ENCODE measurements around the gene NCKAP5L.
"Not testable (repeated sequence)": the region's sequence is repeated elsewhere in the genome, so short reads cannot be mapped to it uniquely, and the experiment has no call there.

Gene NCKAP5L

GRCh38 chr12:49796606-49797448 lies 31.4 kb downstream of the NCKAP5L start:
- no peak for FAIRE-seq

DNA sequence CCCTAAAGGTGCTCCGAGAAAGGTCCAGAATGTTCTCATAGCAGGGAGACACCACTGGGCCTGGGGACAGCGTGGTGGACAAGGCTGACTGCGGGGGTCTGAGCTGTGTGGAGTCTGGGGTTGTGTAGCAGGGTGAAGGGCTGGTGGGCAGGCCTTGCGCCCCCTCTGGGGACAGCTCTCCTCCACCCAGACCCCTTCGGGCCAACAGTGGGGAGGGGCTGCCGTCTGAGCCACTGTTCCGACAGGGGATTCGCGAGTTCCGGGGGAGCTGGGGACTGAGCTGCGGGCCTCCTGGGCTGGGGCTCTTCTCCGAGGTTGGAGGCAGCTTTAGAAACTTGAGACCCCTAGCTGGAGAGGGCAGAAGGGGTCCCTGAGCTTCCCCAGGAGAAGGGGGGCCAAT lies 32.1 kb downstream of the NCKAP5L start:
- no peak for FAIRE-seq

DNA sequence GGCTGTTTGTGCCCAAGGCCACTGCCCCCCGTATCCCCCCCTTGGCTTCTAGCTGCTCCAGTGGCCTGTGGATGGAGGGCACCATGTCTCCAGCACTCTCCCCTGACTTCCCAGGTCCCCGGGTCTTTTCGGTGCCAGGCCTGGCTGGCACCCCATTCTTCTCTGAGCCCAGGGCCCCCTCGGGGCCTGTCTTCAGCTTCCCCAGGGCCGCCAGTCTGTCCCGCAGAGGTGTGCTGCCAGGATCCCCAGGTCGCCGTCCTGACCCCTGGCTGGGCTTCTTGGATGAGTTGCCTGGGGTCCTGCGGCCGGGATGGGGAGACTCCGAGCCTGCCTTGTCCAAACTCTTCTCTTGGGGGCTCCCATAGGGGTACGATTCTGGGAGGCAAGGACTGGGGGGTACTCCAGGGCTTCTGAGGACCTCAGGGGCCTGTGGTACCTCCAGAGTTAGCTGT lies 32.5 kb downstream of the NCKAP5L start:
- no peak for FAIRE-seq

DNA sequence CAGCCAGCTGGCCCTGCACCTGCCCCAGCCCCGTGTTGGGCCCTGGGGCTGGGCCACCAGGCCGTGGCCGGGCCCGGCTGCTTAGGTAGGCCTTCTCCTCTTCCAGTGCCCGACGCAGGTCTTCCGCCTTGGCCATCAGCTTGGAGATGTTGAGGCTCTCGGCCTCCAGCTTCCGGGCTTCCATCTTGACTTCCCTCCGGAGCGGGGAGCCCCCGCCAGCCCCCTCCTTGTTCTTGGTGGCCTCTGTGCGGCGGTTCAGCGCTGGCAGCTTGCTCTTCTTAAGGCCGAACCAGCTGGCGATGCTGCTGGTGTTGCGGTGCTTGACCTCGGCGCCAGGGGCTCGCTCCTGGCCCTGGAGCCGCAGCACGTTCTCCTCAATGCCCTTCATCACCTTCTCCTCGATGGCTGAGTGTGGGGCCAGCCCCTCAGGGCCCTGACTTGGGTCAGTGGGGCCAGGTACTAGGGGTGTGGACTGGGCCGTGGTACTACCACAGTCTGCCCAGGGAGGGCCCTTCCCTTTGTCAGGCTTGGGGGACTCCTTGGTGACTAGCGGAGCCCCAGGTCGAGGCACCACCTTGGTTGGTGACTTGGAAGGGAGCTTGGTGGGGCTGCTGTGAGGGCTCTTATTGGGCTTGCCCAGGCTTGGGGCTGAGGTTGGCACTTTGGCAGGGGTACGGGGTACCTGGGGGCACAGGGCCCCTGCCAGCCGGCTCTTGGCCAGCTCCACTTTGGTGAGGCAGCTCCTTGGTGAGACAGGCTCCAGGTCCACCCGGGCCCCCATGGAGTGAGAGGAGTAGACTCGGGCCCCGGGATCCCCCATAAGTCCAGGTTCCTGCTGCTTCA lies 33.2 kb downstream of the NCKAP5L start:
- FAIRE-seq, result no peak

- FAIRE-seq, result no peak
Observed at GRCh38 chr12:49794021-49794420, 34.2 kb downstream of the NCKAP5L start.

GRCh38 chr12:49793620-49794019 lies 34.6 kb downstream of the NCKAP5L start:
- no peak for FAIRE-seq

DNA sequence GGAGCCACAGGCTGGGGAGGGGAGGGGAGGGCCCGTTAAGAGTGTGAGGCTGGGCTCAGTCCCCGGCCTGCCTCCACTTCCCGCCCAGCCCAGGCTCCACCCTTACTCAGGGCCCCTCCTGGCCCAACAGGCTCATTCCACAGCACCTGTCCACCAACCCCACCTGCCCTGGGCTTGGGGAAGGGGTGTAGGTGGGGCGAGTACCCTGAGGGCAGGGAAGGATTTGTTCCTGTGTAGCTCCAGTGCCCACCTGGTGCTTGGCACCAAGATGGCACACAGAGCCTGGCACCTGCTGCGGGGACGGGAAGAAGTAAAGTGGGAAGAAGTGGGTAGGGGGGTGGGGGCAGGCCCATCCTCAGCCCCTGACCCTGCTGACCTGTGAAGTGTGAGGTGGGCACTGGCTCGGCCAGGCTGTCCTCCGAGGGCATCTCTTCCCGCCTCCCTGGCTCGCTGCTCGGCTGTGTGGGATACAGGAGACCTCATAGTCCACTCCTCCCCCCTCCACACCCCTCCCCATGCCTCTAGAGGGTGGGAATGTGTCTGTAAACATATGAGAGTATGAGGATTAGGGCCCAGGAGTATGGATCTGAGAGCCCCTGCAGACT lies 35.1 kb downstream of the NCKAP5L start:
- no peak for FAIRE-seq

DNA sequence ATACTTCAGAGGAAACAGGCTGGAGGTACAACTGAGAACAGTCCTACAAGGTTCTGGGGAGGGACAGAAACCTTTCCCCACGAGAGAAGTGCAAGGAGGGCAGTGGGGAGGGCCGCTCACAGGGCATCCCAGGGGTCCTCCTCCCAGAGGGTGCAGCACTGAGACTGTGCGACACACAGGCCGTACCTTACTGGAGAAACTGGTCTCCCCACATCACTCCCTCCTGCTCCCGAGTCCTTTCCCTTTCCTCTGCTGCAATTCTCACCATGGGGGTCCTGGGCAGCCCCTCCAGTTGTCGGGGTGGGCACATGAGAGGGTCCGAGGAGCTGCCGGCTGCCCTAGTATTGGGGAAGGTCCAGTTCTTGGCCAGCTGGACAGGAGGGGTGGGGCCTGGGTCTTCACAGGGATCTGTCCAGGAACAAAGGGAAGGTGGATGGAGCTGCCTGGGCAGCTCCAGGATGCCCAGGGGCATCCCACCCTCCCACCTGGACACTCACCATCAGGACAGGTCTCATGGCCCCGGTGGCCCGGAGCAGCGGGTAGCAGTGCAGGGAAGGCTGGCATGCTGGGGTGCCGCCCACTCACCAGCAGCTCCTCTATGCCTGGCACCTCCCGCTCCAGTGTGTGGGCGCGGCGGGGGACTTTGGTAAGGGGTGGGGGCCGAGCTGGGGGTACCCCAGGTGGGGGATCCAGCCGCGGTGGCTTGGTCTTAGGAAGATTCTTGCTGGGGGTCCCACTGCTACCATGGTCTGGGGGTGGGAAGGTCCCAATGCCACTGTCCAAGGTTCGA lies 35.8 kb downstream of the NCKAP5L start:
- no peak for FAIRE-seq

DNA sequence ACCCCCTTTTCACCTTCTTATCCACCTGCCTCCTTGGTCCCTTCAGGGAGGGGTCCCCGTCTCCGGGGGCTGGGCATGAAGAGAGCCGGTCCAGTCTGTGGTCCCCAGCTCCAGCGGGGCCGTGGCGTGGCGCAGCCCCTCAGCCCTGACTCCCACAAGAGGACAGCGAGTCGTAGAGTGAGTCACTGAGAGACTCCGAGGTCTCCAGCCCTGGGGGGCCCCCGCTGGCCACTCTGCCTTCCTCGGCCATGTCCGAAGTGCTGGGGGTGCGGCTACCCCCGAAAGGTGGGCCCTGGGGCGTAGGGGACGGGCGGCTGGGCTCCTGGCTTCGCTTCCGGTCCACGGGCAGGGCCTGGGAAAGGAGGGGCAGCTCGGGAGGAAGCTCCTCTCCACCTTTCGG lies 36.5 kb downstream of the NCKAP5L start:
- no peak for FAIRE-seq

- no peak for FAIRE-seq
Observed at GRCh38 chr12:49790741-49791555, 37.3 kb downstream of the NCKAP5L start.

GRCh38 chr12:49789992-49790391 lies 38.2 kb downstream of the NCKAP5L start:
- FAIRE-seq, result no peak

DNA sequence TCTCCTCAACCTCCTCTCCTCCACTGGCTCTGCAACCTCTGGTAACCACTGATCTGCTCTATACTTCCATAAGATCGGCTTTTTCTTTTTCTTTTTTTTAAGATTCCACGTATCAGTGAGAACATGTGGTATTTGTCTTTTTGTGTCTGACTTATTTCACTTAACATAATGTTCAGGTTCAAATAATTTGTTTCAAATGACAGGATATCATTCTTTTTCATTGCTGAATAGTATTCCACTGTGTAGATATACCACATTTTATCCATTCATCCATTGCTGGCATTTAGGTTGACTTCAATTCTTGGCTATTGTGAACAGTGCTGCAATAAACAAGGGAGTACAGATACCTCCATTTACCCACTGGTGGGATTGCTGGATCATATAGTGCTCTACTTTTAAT lies 40.5 kb downstream of the NCKAP5L start:
- no peak for FAIRE-seq

GRCh38 chr12:49784756-49785409 lies 43.3 kb downstream of the NCKAP5L start:
- FAIRE-seq, result no peak

DNA sequence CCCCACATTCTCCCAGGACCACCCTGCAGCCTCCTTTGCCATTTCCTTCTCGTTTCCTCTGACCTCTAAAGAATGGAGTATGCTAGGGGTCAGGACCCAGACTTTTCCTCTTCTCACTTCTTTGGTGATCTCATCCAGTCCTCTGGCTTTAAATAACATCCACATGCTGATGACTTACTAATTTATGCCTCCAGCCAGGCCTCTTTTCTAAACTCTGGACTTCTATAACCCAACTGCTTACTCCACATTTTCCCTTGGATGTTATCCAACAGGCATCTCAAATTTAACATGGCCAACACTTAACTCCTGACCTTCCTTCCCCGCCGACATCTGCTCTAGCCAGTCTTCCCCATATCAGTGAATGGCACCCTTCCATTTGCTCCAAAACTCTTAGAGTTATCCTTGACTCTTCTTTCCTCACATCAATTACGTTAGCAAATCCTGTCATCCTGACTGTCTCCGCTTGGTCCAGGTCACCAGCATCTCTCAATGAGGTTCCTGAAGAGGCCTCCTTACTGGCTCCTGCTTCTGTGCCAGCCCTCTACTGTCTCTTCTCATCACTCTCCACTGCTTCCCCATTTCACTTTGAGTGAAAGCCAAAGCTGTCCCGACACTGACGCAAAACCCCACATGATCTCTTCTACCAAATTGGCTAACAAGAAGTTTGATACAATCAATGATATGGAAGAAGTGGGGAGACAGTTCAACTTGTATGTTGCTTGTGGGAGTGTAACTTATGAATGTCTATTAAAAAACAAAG lies 44.1 kb downstream of the NCKAP5L start:
- FAIRE-seq, result no peak

DNA sequence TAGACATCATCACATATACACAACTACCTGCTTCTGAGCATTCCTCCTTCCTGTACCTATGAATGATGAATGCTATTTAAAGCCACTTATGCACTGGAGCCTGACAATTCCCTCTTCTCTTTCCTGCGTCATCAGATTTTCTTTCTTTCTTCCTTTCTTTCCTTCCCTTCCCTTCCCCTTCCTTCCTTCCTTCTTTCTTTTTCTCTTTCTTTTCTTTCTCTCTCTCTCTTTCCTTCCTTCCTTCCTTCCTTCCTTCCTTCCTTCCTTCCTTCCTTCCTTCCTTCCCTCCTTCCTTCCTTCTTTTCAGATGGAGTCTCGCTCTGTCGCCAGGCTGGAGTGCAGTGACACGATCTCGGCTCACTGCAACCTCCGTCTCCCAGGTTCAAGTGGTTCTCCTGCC lies 47.3 kb downstream of the NCKAP5L start:
- FAIRE-seq, result not testable (repeated sequence)

GRCh38 chr12:49779581-49779980 lies 48.6 kb downstream of the NCKAP5L start:
- no peak for FAIRE-seq

DNA sequence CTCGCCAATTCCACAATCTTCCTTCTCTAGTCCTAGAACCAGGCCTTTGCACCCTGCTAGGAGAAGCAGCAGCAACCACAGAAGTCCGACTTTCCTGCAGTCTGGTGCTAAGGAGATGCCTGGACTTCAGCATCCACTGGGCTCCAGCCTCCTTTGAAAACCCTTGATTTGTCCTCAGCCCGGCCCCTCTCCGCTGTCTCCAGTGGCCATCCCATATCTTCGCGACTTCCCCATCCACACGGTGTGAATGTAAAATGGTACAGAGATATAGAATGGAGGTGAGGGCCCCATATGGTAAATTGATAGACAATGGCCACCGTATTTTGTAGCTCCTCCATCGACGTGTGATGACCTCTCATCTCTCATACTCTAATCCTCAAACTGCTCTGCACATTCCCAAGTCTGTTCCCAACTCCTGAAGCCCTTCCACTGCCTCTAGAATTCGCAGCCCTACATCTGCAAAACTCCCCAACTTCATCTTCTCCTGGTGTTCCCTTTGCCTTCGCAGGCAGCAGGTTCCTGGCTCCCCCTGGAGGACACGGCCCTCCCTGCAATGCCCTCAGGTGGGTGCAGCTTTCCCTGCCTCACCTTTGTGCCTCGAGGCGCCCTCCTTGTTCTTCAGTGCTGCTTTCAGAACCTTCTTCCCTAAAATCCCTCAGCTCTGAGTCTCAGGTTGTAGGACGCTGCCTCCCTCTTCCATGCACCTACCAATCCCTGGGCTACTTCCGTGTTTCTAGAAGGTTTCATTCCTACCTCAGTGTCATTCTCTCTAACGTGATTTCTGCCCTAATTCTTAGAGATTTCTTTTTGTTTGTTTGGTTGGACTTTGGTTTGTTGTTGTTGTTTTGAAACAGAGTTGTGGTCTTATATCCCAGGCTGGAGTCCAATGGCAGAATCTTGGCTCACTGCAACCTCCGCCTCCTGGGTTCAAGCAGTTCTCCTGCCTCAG lies 50.1 kb downstream of the NCKAP5L start:
- no peak for FAIRE-seq

GRCh38 chr12:49777341-49777740 lies 50.9 kb downstream of the NCKAP5L start:
- no peak for FAIRE-seq

DNA sequence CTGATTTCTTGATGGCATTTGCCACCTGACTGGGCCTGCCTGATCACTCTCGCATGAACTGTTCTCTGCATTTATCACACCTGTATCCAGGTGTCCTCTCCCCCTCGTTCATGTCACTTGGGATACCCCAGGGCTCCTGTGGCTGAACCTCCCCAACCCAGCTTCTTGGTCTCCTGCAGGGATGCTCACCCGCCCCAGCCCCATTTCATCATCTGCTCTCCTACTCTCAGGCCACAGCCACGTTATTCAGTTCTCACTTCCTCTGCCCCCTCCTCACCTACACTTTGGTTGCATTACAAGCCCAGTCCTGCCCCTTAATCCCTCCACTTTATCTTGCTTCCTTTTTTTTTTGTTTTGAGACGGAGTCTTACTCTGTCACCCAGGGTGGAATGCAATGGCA lies 51.4 kb downstream of the NCKAP5L start:
- no peak for FAIRE-seq

Measured in TTC549 (cell line).